VCaP (cell line): ENCODE results near the gene KDM4B.

Source experiments
- H3K27ac ChIP-seq: fragments of 450-650 bp; 2 replicates; pipeline ENCODE4 v1.5.1; 2017
- CTCF ChIP-seq: fragments of 450-650 bp; conservative IDR thresholded peaks from 2 replicates; pipeline ENCODE4 v1.5.1; 2017; ENCODE audit warnings: mild to moderate bottlenecking, moderate library complexity

The KDM4B gene

GRCh38 chr19:5133986-5134595 is 165.2 kb downstream of the KDM4B start:
- no peak for TF ChIP-seq CTCF

GRCh38 chr19:5134691-5135090 is 165.8 kb downstream of the KDM4B start:
- H3K27ac ChIP-seq: no peak overlapping the region
- TF ChIP-seq CTCF: no peak

More at GRCh38 chr19:5133986-5134595, 165.2 kb downstream of the KDM4B start:
- H3K27ac ChIP-seq: no peak overlapping the region

- H3K27ac ChIP-seq: no peak overlapping the region
Measured at GRCh38 chr19:5136073-5136855, 167.4 kb downstream of the KDM4B start.

GRCh38 chr19:5137114-5137513 is 168.2 kb downstream of the KDM4B start:
- no peak overlapping the region for H3K27ac ChIP-seq
- TF ChIP-seq CTCF: no peak

More at GRCh38 chr19:5136073-5136855, 167.4 kb downstream of the KDM4B start:
- TF ChIP-seq CTCF: no peak

- H3K27ac ChIP-seq: no peak overlapping the region
- TF ChIP-seq CTCF: 0 out of 2 replicates have a peak, but pooled peaks have one; percentile 16
Measured at GRCh38 chr19:5137571-5138124, 168.7 kb downstream of the KDM4B start.

- H3K27ac ChIP-seq: no peak overlapping the region
Measured at GRCh38 chr19:5138606-5139582, 170.0 kb downstream of the KDM4B start.

More at GRCh38 chr19:5138606-5139582, 170.0 kb downstream of the KDM4B start:
- no peak for TF ChIP-seq CTCF
